Measurements from ENCODE around the gene NAP1L4.

GRCh38 chr11:3010521-3011275 is 18.6 kb upstream of the NAP1L4 start:
- TF ChIP-seq CTCF (conservative IDR thresholded peaks at IDR 0.05; ENCODE audit: low read depth, low read length) (no peak), EZH2 (IDR thresholded peaks at IDR 0.05; ENCODE audit: borderline replicate concordance, low read depth, low read length, poor library complexity, severe bottlenecking) (no peak)
